ENCODE data around the gene CSTF2. TPM values are rescaled to one million over a fixed set of nuclear protein-coding genes. Genes with fewer than 3 reads are reported as not detected.

Gene CSTF2
- total RNA-seq, 3 donors from 2014 or later (not counting 1 experiment from before 2014, with no cell fraction given), result 6.6 to 9.5 (median 8.3) TPM

DNA sequence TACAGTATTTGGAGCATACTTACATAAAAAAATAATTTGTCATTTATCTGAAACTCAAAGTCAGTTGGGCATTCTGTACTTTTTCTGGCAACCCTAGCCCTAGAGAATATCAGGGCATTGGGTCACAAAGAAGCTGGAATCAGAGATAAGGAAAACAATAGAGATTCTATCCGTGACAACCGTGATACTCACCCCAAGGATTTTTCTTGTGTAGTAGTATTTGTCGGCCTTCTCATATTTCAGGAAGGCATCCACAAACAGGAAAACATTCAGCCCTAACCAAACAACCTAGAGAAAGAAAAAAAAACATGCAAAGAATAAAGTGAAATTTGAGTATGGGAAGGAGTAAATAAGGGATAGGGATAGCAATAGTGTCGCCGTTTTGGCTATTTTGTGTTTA is 50.3 kb downstream of the CSTF2 start:
- Histone ChIP-seq H3K27ac (ENCODE audit: low read length) (no peak overlapping the region), H3K36me3 (ENCODE audit: control insufficient read depth, insufficient read depth, low read length) (no peaks in the 10 kb centered on the region), H3K27me3 (ENCODE audit: control insufficient read depth, insufficient read depth, low read length) (no peaks in the 10 kb centered on the region), H3K4me1 (ENCODE audit: control insufficient read depth, insufficient read depth, low read length) (no peaks in the 10 kb centered on the region), H3K4me3 (ENCODE audit: low read length) (no peak overlapping the region), H3K9me3 (ENCODE audit: control insufficient read depth, insufficient read depth, low read length) (no peaks in the 10 kb centered on the region)
- DNase-seq (no peak), ATAC-seq (no peak)
- H3K27ac Mint-ChIP-seq, result no peak overlapping the region
- H3K27me3 Mint-ChIP-seq (ENCODE audit: low read depth in 2 of 2), result peaks cover 8 to 20% of the 10 kb centered on the region in 2 donors
- intact Hi-C loops (cut with micrococcal nuclease), result no loop called here
- no peak overlapping the region for H3K4me3 Mint-ChIP-seq
- H3K4me1 Mint-ChIP-seq, result no peaks in the 10 kb centered on the region
- 89% methylated on average over 2 of the region's 5 CpGs for WGBS (ENCODE audit: insufficient coverage)
- no peaks in the 10 kb centered on the region for H3K36me3 Mint-ChIP-seq
- TF ChIP-seq, protein P1, sequence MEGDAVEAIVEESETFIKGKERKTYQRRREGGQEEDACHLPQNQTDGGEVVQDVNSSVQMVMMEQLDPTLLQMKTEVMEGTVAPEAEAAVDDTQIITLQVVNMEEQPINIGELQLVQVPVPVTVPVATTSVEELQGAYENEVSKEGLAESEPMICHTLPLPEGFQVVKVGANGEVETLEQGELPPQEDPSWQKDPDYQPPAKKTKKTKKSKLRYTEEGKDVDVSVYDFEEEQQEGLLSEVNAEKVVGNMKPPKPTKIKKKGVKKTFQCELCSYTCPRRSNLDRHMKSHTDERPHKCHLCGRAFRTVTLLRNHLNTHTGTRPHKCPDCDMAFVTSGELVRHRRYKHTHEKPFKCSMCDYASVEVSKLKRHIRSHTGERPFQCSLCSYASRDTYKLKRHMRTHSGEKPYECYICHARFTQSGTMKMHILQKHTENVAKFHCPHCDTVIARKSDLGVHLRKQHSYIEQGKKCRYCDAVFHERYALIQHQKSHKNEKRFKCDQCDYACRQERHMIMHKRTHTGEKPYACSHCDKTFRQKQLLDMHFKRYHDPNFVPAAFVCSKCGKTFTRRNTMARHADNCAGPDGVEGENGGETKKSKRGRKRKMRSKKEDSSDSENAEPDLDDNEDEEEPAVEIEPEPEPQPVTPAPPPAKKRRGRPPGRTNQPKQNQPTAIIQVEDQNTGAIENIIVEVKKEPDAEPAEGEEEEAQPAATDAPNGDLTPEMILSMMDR (IDR thresholded peaks at IDR 0.05), result no peak
- no peaks in the 10 kb centered on the region for H3K9me3 Mint-ChIP-seq

- no peaks in the 10 kb centered on the region for H3K9me3 Mint-ChIP-seq
- ATAC-seq (no peak), DNase-seq (no peak)
- no peak overlapping the region for H3K27ac Mint-ChIP-seq
- H3K27ac ChIP-seq (ENCODE audit: low read length), result no peak overlapping the region
- H3K27me3 Mint-ChIP-seq (ENCODE audit: low read depth in 2 of 2), result peaks cover 13 to 20% of the 10 kb centered on the region in 2 donors
- no peaks in the 10 kb centered on the region for H3K27me3 ChIP-seq (ENCODE audit: control insufficient read depth, insufficient read depth, low read length)
- H3K4me3 Mint-ChIP-seq, result no peak overlapping the region
- H3K9me3 ChIP-seq (ENCODE audit: control insufficient read depth, insufficient read depth, low read length), result no peaks in the 10 kb centered on the region
- no peaks in the 10 kb centered on the region for H3K4me1 Mint-ChIP-seq
- 93% methylated on average over 4 of the region's 9 CpGs for WGBS (ENCODE audit: insufficient coverage)
- H3K36me3 ChIP-seq (ENCODE audit: control insufficient read depth, insufficient read depth, low read length), result no peaks in the 10 kb centered on the region
- H3K4me1 ChIP-seq (ENCODE audit: control insufficient read depth, insufficient read depth, low read length), result no peaks in the 10 kb centered on the region
- intact Hi-C loops (cut with micrococcal nuclease), result no loop called here
- TF ChIP-seq, protein P1 (IDR thresholded peaks at IDR 0.05), result no peak
- H3K4me3 ChIP-seq (ENCODE audit: low read length), result no peak overlapping the region
- H3K36me3 Mint-ChIP-seq, result no peaks in the 10 kb centered on the region
Measured at GRCh38 chrX:100871594-100872560, 51.7 kb downstream of the CSTF2 start.

- intact Hi-C loops (cut with micrococcal nuclease), result no loop called here
- H3K4me3 Mint-ChIP-seq, result no peak within 1 kb of the TSS
- no peaks in the 10 kb centered on the region for H3K9me3 Mint-ChIP-seq
Measured at GRCh38 chrX:100874325-100874724, 54.1 kb downstream of the CSTF2 start, which contains the start of gene NOX1. NOX1 (minus strand) TSS chrX:100874359; CDS start chrX:100874139, 220 bp downstream.

More at GRCh38 chrX:100874325-100874724, 54.1 kb downstream of the CSTF2 start, which contains the start of gene NOX1:
- Histone ChIP-seq H3K36me3 (ENCODE audit: control insufficient read depth, insufficient read depth, low read length) (no peaks in the 10 kb centered on the region), H3K4me3 (ENCODE audit: low read length) (no peak within 1 kb of the TSS), H3K4me1 (ENCODE audit: control insufficient read depth, insufficient read depth, low read length) (no peaks in the 10 kb centered on the region), H3K27ac (ENCODE audit: low read length) (no peak within 1 kb of the TSS), H3K9me3 (ENCODE audit: control insufficient read depth, insufficient read depth, low read length) (no peaks in the 10 kb centered on the region), H3K27me3 (ENCODE audit: control insufficient read depth, insufficient read depth, low read length) (no peaks in the 10 kb centered on the region)
- WGBS (ENCODE audit: insufficient coverage), result 70% methylated on average over 2 of the region's 2 CpGs
- H3K36me3 Mint-ChIP-seq, result no peaks in the 10 kb centered on the region
- no peak within 1 kb of the TSS for H3K27ac Mint-ChIP-seq
- H3K4me1 Mint-ChIP-seq, result no peaks in the 10 kb centered on the region
- ATAC-seq (no peak), DNase-seq (no peak)
- TF ChIP-seq, protein P1 (IDR thresholded peaks at IDR 0.05), result no peak
- H3K27me3 Mint-ChIP-seq (ENCODE audit: low read depth in 2 of 2), result peaks cover 9 to 22% of the 10 kb centered on the region in 2 donors
